Measurements from ENCODE around the gene SERPINA9.

GRCh38 chr14:94486883-94487282, 10.9 kb upstream of the SERPINA9 start:
- TF ChIP-seq CTCF (IDR thresholded peaks at IDR 0.05; ENCODE audit: low read depth, low read length) (no peak), EZH2phosphoT487 (IDR thresholded peaks at IDR 0.05; ENCODE audit: low read depth) (no peak)

Data from OCI-LY3 (cell line).